ENCODE data around the gene CHP1. TPM values are rescaled to one million over a fixed set of nuclear protein-coding genes. Genes with fewer than 3 reads are reported as not detected.

Gene CHP1
- total and polyA plus RNA-seq, 2 of the 8 experiments (the other 6 are each of a cell fraction or from before 2014, with no cell fraction given) = 45.2 to 89.0 TPM

- Histone ChIP-seq H2BK15ac (ENCODE audit: low read length) (no peak overlapping the region), H4K8ac (ENCODE audit: extremely low read depth, insufficient read depth, low read length) (no peak overlapping the region), H3K27ac (ENCODE audit: low read depth, low read length) (no peak overlapping the region), H4K5ac (ENCODE audit: insufficient read length, low read depth, low read length) (no peak overlapping the region), H3K9ac (replicated peaks in 1 of 4; ENCODE audit: extremely low read depth in 1 of 4, low read depth in 3 of 4, low read length in 3 of 4) (no peak overlapping the region), H3K4ac (replicated peaks; ENCODE audit: insufficient read length, low read depth, low read length) (no peak overlapping the region), H2AFZ (ENCODE audit: low read length) (peak overlapping the region; percentile 87; the same call in 1 of the 2 replicates), H3K4me3 (ENCODE audit: extremely low read depth in 1 of 4, insufficient read depth in 2 of 4, low read depth in 3 of 4, low read length in 4 of 4) (no peak overlapping the region), H3K23me2 (ENCODE audit: low read depth, low read length) (no peaks in the 10 kb centered on the region), H4K20me1 (replicated peaks in 1 of 2; ENCODE audit: control insufficient read depth in 1 of 2, insufficient read depth in 2 of 2, low read length in 2 of 2) (no peaks in the 10 kb centered on the region), H4K91ac (replicated peaks; ENCODE audit: insufficient read length, low read length) (no peak overlapping the region), H3K18ac (ENCODE audit: extremely low read depth, low read length) (no peak overlapping the region), H3K56ac (replicated peaks; ENCODE audit: insufficient read length, low read depth, low read length) (no peak overlapping the region), H2AK5ac (ENCODE audit: low read depth, low read length) (no peak overlapping the region), H2BK120ac (replicated peaks; ENCODE audit: low read depth, low read length) (no peak overlapping the region), H3K14ac (ENCODE audit: insufficient read length) (no peak overlapping the region), H3K79me2 (ENCODE audit: control insufficient read depth in 1 of 2, insufficient read depth in 2 of 2, low read length in 2 of 2) (no peaks in the 10 kb centered on the region), H3K27me3 (replicated peaks in 1 of 4; ENCODE audit: control insufficient read depth in 3 of 4, extremely low read depth in 1 of 4, insufficient read depth in 3 of 4, low read length in 3 of 4) (no peaks in the 10 kb centered on the region), H3K4me2 (ENCODE audit: insufficient read depth in 1 of 2, low read depth in 2 of 2, low read length in 2 of 2) (no peak overlapping the region), H3K36me3 (ENCODE audit: control insufficient read depth in 2 of 4, insufficient read depth in 4 of 4, low read length in 3 of 4) (no peaks in the 10 kb centered on the region), H3K23ac (ENCODE audit: insufficient read length) (no peak overlapping the region), H3K4me1 (replicated peaks in 1 of 4; ENCODE audit: control insufficient read depth in 3 of 4, insufficient read depth in 4 of 4, low read length in 3 of 4) (no peaks in the 10 kb centered on the region; a peak in 1 of 7 replicates), H2BK20ac (ENCODE audit: low read length) (no peak overlapping the region), H2BK5ac (ENCODE audit: low read depth, low read length) (no peak overlapping the region), H2BK12ac (ENCODE audit: low read depth, low read length) (no peak overlapping the region), H3K79me1 (ENCODE audit: low read depth, low read length) (no peaks in the 10 kb centered on the region), H3K9me3 (ENCODE audit: insufficient read depth in 2 of 2, low read depth in 1 of 2, low read length in 1 of 2) (no peaks in the 10 kb centered on the region)
- WGBS, 2 experiments (ENCODE audit: extremely low coverage in 1 of 2, insufficient coverage in 1 of 2, insufficient read length in 1 of 2, insufficient replicate concordance in 2 of 2, low coverage in 1 of 2, low lambda C conversion rate in 2 of 2, missing lambda C conversion rate in 1 of 2) = 85% methylated on average over 5 of the region's 5 CpGs; no CpG with 5 or more reads in 1 of the 2 experiments
- no peak for TF ChIP-seq JUN (IDR thresholded peaks at IDR 0.05; ENCODE audit: low read depth, low read length)
- TF ChIP-seq MAFK (IDR thresholded peaks at IDR 0.05; ENCODE audit: low read depth, low read length) = no peak
- TF ChIP-seq TBP (IDR thresholded peaks at IDR 0.05; ENCODE audit: low read depth, low read length) = no peak
- TF ChIP-seq CBX5 (IDR thresholded peaks at IDR 0.05; ENCODE audit: low read depth, low read length) = no peak
- no peak for TF ChIP-seq SUZ12 (IDR thresholded peaks at IDR 0.05; ENCODE audit: low read length)
- no peak for TF ChIP-seq SIX5 (IDR thresholded peaks at IDR 0.05; ENCODE audit: low read depth, low read length)
- TF ChIP-seq GABPA (IDR thresholded peaks at IDR 0.05; ENCODE audit: borderline replicate concordance, insufficient read depth, low read length) = no peak
- TF ChIP-seq CEBPB (IDR thresholded peaks at IDR 0.05; ENCODE audit: low read depth, low read length) = no peak
- FAIRE-seq (no peak), DNase-seq (ENCODE audit: low read depth in 1 of 2, low spot score in 2 of 2) (no peak)
- POLR2A ChIA-PET (ENCODE audit: partially characterized antibody) = interaction anchor here (0.6 kb wide), 2 partner anchors 38 to 50 kb away, joined by 3 read pairs; no protein-coding TSS in a partner anchor
- CTCF ChIA-PET (ENCODE audit: partially characterized antibody) = interaction anchor here (1.2 to 1.6 kb wide), 2 partner anchors 125 to 350 kb away, joined by 3 to 5 read pairs; partner anchors contain the start of gene NUSAP1
Observed at GRCh38 chr15:41207687-41208448, 23.2 kb upstream of the CHP1 start.
